Epidermal melanocyte (primary cell): Measurements from ENCODE around the gene MET.
"Not testable (repeated sequence)": the region's sequence is repeated elsewhere in the genome, so short reads cannot be mapped to it uniquely, and the experiment has no call there.

Experiments used
- DNase-seq: peaks from one replicate; pipeline ENCODE4 v3.0.0; 2011; ENCODE audit warnings: low spot score; ENCODE audit not compliant: insufficient read length

The MET gene

DNA sequence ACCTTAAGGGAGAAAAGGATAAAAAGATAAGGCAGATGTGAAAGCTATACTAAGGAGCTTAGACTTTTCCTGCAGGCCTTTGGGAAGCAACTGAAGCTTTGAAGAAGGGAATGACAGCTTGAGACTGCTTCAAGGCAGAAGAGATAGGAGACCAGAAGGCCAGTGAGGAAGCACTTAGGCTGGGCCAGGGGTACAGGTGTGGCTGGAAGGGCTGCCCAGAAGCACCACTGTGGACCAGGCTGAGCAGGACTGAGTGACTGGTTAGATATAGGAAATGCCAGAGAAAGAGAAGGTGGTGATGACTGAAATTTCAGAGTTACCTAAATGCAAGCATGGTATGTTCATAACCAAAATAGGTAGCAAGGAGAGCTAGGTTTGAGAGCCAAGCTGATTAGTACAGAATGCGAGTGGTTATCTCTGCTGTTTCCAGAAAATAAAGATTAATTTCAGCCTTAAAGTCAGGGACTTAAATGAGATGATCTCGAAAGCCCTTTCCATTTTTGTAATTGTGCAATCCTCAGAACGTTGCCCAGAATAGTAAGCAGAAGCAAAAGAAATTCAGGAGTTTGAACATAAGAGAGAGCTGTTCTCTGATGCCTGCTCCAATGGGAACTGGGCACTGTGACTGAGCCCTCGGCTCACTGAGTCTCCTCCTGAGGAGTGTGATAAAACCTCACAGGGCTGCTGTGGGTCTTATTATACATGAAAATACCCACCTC, 54.9 kb downstream of the MET start:
- no peak for DNase-seq

DNA sequence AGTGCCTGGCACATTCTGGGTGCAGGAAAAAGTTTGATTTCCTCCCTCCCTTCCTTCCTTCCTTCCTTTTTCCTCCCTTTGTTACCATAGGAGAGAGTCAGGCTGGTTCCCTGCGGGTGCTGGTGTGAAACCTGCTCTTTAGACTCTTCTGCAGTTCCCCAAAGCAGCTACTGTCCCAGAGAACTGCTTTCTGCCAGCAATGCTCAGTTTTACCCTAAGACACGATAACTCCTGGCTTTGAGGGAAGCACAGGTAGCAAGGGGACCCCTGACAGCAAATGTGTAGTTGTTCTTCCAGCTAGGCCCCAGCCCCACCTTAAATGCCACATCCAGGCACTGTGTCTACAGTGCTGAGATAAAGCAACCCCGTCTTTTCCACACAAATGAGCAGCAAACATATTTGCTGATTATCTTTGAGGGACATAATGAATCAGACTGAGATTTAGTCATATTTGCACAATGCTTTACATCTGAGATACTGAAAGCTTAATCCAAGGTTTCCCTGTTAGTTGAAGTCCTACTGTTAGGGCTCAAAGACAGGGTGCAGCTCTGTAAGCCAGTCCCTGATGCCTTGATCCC, 55.5 kb downstream of the MET start:
- DNase-seq, result no peak

DNA sequence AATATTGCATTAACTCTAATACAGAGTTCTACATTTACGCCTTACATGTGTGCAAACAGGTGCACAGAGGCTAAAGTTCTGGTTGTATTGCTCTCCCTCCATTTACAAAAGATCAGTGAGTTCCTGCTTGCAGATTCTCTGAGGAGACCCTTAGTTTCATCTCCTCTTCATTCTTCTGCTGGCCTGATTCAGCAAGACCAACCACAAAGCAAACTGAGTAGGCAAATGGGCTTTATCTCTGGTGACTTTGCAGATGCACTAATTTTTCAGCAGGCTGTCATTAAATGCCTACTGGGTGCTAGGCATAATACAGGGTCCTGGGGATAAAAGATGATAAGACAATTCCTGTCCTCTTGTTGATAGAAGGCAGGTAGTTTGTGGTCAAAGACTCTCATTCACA, 56.4 kb downstream of the MET start:
- DNase-seq, result no peak

DNA sequence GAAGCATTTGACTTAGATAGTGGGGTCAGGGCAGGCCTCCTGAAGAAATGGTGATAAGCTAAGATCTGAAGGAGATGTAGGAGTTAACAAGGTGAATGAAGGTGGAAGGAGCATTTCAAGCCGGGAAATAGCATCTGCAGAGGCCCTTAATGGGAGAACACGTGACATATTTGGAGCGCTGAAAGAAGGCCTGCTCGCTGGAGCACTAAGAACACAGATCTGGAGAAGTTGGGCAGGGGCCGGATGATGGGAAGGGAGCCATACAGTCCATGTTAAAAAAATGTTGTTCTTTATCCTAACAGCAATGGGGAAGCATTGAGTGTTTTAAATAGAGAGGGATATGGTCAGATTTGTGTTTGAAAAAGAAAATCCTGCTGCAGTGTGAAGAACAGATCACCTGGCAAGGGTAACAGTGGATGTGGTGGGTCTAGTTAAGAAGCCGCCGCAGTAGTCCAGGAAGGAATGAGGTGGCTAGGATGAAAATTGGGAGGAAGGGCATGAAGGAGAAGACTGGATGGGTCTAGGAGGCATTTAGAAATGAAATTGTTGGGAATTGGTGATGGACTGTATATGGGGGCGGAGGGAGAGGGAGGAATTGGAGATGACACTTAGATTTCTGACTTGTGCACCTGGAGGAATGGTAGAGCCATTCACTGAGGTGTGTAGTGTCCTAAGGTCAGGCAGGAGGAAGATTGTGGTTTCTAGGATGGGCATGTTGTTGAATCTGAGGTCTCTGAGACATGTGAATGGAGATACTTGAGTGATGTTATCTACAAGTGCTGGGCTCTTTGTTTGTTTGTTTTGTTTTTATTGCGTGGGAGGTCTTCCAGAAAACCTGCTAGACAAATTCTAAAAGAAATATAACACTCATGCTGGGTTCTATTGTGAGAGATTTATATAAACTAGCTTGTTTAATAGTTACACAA, 58.4 kb downstream of the MET start:
- no peak for DNase-seq

DNA sequence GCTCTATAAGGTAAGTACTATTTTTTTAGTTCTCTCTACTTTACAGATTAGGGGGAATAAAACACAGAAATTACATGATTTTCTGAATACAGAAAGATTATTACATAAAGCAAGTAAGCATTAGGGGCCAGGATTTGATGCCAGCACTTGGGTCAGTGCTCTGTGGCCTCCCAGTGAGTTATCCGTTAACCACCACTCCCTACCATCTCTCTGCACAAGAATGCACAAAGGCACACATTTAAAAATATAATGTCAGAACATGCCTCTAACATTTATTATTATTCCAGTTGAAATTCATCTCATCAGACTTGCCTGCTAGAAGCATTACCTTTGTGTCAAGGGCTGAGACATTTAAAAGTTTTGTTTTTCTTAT, 59.0 kb downstream of the MET start:
- DNase-seq, result no peak

DNA sequence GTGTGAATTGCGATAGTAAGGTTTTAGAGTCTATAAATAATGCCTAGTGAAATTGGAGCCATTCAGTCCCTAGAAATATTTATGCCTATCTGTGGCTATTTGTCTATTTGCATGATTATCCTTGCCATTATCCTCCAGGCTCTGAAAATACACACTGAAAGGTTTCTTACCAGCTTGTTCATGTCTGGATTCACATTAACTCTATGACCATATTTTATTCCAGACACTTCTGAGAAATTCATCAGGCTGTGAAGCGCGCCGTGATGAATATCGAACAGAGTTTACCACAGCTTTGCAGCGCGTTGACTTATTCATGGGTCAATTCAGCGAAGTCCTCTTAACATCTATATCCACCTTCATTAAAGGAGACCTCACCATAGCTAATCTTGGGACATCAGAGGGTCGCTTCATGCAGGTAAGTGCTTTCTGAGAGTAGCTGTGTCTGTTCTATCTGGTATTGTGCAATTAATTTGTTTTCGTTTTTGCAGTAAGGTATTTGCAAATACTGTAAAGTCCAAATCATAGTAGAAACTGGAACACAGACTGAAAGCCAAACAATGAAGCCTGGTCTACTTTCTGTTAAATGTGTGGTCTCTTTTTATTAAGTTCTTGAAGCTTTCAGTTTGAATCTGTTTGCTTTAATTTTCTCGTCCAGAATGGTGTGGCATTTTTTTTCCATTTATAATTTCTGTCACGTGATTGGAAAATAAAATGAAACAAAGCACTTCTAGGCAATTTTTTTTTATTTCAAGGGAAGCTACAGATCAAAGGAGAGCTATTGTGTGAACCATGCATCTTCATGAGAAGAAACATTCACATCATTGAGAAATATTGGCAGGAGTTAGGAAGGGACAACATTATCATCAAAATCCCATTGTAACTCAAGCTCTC, 59.7 kb downstream of the MET start:
- no peak for DNase-seq

DNA sequence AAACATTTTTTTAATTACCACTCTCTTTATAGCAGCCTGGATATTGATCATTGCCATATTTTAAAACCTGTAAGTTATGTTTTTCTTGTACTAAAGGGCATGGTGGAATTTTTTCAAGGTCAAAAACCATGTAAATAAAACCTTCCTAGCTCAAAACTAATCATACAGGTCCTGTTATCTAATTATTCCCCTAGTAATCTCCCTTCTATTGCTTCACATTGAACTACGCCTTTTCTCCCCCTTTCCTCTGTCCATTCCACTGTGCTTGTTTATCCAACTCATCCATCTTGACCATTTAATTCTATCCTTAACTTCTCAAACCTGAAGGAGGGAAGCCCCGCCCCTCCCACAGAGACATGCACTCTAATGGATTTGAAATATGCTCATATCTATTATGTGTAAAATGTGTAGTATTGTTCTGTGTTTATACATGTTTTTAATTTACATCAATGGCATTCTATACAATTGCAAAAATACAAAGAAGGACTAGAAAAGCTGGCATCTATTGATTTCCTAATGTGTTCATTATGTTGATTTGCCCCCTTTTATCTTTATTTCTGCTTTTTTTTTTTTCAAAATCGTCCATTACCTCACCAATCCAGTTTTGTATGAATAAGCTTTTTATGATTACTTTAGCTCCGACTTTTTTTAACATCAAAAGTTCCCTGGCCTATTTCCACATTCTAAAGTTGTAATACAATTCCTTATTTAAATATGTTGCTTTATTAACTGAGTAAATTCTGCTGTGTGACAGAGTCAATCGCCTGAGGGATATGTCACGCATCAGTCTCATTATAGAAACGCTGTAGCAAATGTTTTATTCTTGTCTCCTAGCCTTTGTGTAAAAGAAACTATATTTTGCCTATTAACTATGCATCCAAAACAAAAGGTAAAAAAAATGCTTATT, 61.0 kb downstream of the MET start:
- DNase-seq, result no peak

DNA sequence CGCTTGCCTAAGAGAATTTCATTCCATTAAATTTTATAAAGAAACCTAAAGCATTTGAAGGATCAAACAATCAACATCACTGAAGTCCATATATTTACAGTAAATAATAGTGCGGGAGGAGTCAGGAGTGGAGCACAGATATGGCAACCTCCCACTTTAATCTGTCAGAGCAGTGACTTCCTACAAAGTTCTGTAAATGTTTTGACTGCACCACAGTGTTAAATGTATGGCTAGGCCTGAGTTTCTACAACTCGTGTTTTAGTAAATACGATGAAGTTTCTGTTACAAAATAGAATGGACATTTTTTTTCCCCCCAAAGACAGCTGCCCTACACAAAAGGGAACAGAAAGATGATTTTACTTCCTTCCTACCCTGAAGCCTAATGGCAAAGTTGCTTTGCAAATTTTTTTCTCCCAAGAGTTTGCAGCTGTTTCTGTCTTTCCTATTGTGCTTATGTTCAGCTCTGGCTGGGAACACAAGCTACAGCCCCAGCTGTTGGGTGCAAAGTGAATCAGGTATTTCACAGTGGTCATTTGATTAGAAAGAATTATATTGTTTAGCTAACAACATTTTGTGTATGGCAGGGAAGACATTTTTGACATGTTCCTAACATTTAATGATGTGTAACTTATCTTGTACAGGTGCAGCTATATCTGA, 62.1 kb downstream of the MET start:
- DNase-seq, result peak; percentile 23

DNA sequence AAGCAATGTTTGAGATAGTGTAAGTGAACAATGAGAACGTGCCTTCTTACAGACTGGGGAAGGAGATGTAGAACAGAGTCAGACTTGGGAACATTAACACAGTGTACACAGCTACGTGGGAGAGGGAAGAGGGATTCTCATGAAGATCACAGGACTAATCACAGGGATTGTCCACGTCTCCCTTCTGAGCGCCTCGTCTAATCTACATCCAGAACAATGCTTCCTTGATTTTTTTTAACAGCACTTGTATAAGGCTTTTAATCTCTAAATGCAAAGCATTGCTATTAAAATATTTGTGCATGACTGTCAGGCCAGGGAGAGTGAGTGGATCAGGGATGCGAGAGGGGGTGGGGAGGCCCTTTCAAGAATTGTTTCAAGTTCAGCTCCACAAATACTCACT, 62.7 kb downstream of the MET start:
- DNase-seq, result no peak

DNA sequence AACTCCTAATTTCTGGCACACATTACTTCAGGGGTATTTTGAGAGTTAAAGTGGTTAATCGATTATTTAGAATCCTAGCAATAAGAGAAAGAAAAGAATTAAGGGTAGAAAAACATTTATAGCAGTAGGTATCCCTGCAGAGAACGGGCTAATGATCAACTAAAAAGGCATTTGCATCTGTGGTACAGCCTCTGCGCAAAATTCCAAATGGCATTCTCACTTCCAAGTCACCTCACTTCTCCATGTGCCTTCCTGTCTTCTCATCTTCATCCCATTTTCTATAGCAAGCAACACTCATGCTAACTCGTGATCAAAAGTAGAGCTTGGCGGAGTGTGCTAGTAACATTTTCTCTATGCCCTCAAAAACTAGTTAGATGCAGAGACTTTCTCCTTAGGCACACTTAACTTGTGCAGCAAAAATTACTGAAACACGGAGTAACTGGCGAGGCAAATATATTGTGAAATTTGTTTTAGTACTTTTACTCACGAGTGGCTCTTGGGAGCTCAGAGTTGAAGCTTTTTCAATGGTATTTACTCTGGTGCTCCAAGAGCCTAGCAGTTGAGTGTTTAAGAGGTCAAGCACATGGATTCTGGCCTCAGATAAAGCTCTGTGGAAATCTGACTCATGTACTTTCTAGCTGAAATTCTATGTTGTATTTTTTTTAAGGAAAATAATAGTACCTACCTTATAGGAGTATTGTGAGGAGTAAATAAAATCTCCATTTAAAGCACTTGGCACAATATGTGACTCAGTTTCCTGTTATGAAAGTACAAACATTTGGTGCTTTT, 65.1 kb downstream of the MET start:
- no peak for DNase-seq

DNA sequence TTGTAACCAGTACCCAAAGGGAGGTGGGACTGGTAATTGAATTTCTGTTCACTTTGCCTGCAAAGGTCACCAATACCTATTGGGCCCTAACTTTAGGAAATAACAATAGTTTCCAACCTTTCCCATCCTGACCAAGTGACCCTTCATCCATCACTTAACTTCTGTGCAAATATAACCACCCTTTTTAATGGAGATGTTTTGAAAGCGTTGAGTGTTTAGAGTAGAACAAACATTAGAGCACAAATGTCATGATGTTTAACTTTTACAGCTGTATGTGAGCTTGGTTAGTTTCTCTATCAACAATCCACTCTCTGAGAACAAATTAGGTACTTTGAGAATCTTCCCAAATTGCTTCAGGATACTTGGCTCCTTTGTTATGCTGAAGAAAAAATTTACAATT, 66.4 kb downstream of the MET start:
- DNase-seq, result no peak

DNA sequence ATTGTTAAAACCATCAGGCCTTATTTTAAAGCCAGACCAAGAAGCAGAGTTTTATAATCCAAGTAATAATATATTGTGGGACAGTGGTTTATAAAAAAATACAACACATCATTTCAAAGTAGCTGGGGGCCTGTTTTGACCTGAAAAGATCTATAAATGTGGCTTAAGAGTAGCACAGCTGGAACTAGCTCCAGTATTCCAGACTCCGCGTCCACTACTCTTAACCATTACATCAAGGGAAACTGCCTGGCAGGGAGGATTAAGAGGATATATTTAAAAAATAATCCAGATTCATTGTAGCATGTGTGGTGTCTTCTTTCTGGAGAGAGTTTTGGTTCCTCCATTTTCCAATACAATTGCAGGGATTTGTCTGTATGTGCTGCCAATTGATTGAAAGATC, 67.3 kb downstream of the MET start:
- no peak for DNase-seq

DNA sequence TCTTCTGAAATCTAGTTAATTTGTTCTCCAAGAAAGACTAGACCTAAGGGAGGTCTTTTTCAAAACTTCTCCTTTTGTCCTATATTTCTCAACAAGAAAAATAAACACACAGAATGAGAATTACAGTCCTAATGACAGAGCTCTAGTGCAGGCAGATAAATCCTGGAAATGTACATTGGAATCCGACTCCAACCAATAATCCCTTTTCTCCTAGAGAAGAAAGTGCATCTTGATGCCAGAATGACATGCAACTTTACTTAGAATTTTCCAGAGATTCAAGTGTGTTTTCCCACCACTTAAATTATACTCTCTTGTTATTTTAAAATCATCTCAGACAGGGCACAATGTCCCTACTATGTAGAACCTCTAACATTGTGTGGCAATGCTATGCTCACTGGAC, 68.2 kb downstream of the MET start:
- no peak for DNase-seq

DNA sequence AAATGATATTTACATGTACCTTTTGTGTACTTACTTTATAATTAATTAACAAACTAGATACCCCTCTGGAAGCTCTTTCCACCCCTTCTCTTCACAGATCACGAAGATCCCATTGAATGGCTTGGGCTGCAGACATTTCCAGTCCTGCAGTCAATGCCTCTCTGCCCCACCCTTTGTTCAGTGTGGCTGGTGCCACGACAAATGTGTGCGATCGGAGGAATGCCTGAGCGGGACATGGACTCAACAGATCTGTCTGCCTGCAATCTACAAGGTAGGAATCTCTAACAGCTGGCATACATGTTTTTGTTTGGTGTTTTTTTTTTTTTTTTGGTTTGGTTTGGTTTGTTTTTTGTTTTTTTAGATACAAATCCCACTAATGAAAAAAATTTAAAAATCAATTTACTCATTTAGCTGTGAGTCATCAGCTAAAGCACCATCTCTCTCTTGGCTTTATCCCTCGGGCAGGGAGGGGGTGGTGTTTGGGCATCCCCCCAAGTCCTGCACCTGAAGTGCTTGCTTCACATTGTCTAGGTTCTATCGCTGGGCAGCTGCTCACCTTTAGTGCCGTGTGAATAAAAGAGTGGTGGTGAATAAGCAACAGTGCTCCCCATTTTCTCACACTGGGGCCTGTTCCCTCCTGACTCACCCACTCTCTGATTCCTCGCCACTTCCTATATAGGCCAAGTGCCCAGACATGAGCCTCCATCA, 68.9 kb downstream of the MET start:
- DNase-seq, result no peak

DNA sequence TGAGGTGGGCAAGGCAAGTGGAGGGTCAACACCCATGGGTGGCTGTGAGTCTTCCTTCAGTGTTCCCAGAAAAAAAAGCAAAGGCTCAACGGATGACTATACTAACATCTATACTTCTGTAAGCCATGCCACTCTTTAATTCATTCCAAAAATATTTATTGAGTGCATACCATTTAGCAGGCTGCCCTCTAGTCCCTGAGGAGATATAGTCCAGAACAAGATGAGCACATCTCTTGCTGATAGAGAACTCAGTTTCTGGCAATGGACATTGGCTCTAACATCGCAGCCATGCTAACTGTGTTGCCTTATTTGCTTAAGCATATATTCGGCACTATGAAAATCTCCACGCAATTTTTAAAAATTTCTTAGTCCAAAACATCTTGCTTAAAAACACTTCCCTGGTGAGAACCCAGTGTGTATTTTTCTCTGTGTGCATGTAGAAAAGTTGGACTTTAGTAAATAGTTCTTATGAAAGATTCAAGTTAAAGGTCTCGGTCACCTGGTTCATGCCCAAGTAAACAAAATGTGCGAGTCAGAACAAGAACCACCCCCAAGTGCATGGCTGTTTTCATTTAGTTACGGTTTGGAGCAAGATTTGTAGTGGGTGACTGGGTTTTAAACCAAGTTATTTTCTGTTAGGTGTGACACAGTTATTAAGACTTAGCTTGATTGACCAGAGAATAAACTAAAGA, 69.8 kb downstream of the MET start:
- DNase-seq, result no peak

DNA sequence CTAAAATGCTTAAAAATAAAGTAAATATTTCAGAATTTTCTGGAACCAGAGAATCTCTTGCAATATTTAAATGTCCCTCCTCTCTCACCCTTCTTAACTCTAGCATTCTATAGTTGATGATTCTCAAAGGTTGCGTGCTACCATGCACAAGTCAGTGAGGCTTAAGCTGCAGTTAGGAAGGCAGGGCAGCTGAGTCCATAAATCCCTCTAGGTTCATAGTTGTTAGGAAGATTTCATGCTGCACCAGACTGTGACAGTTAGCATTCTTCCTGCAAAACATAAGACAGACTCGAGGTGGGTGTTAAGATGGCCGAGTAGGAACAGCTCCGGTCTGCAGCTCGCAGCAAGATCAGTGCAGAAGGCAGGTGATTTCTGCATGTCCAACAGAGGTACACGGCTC, 70.6 kb downstream of the MET start:
- DNase-seq, result no peak

DNA sequence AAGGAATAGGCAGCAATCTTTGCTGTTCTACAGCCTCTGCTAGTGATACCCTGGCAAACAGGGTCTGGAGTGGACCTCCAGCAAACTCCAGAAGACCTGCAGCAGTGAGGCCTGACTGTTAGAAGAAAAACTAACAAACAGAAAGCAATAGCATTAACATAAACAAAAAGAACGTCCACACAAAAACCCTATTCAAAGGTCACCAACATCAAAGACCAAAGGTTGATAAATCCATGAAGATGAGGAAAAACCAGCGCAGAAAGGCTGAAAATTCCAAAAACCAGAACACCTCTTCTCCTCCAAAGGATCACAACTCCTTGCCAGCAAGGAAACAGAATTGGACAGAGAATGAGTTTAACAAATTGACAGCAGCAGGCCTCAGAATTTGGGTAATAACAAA, 71.8 kb downstream of the MET start:
- DNase-seq, result not testable (repeated sequence)

DNA sequence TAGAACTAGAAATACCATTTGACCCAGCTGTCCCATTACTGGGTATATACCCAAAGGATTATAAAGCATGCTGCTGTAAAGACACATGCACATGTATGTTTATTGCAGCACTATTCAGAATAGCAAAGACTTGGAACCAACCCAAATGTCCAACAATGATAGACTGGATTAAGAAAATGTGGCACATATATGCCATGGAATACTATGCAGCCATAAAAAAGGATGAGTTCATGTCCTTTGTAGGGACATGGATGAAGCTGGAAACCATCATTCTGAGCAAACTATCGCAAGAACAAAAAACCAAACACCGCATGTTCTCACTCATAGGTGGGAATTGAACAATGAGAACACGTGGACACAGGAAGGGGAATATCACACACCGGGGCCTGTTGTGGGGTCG, 74.4 kb downstream of the MET start:
- DNase-seq, result not testable (repeated sequence)
